HG03095 (cell line): ENCODE data around the gene NTHL1.

Source experiments
- ATAC-seq: cut with Tn5 transposase; IDR thresholded peaks from one replicate; pipeline ENCODE4 v1.9.1; 2021; ENCODE audit warnings: moderate library complexity; ENCODE audit not compliant: unreplicated experiment

NTHL1 gene

GRCh38 chr16:1998360-1998835 is 49.2 kb downstream of the NTHL1 start:
- no peak for ATAC-seq

GRCh38 chr16:1997494-1998359 is 49.9 kb downstream of the NTHL1 start:
- ATAC-seq: no peak

- ATAC-seq: no peak
Observed at GRCh38 chr16:1993731-1994131, 53.9 kb downstream of the NTHL1 start.

GRCh38 chr16:1992704-1993317 is 54.8 kb downstream of the NTHL1 start:
- ATAC-seq: no peak

GRCh38 chr16:1991948-1992703 is 55.5 kb downstream of the NTHL1 start:
- peak; percentile 40 for ATAC-seq

- ATAC-seq: no peak
Observed at GRCh38 chr16:1991588-1991947, 56.1 kb downstream of the NTHL1 start.

GRCh38 chr16:1991135-1991551 is 56.5 kb downstream of the NTHL1 start:
- no peak for ATAC-seq

GRCh38 chr16:1990351-1991134 is 57.1 kb downstream of the NTHL1 start:
- no peak for ATAC-seq

GRCh38 chr16:1990101-1990350 is 57.6 kb downstream of the NTHL1 start:
- ATAC-seq: no peak
